Muscle layer of duodenum (tissue), 2 donors: ENCODE data around the gene UPB1.
"Not testable (repeated sequence)": the region's sequence is repeated elsewhere in the genome, so short reads cannot be mapped to it uniquely, and the experiment has no call there.

Experiments
- H3K27ac ChIP-seq: one replicate; pipeline ENCODE4 v1.7.0; 2013; ENCODE audit warnings: mild to moderate bottlenecking, low read length
- H3K27me3 ChIP-seq: one replicate; pipeline ENCODE4 v1.7.0; 2013; ENCODE audit warnings: low read depth, mild to moderate bottlenecking, control low read depth, low read length
- H3K36me3 ChIP-seq, 2 donors: one replicate each; pipeline ENCODE4 v1.7.0; 2013; ENCODE audit warnings: low read length in 2 of 2, control low read depth in 1 of 2, mild to moderate bottlenecking in 1 of 2; ENCODE audit not compliant: insufficient read depth in 2 of 2, control insufficient read depth in 1 of 2
- H3K4me1 ChIP-seq, 2 donors: one replicate each; pipeline ENCODE4 v1.7.0; 2013; ENCODE audit warnings: low read length in 2 of 2, mild to moderate bottlenecking in 2 of 2, control low read depth in 1 of 2, moderate library complexity in 1 of 2; ENCODE audit not compliant: insufficient read depth in 2 of 2, control insufficient read depth in 1 of 2
- H3K4me3 ChIP-seq, 2 donors: one replicate each; pipeline ENCODE4 v1.7.0; 2013; ENCODE audit warnings: low read length in 2 of 2, low read depth in 1 of 2, mild to moderate bottlenecking in 1 of 2
- H3K9me3 ChIP-seq, 2 donors: one replicate each; pipeline ENCODE4 v1.7.0; 2013; ENCODE audit warnings: low read length in 2 of 2, control low read depth in 1 of 2, mild to moderate bottlenecking in 1 of 2; ENCODE audit not compliant: control insufficient read depth in 1 of 2
- donor health status: healthy.

The UPB1 gene

GRCh38 chr22:24518228-24518627 is 23.1 kb downstream of the UPB1 start:
- Histone ChIP-seq H3K27me3 (no peaks in the 10 kb centered on the region), H3K36me3 (no peaks in the 10 kb centered on the region), H3K27ac (no peak overlapping the region), H3K9me3 (no peaks in the 10 kb centered on the region), H3K4me3 (no peak overlapping the region), H3K4me1 (peaks cover 0 to 7% of the 10 kb centered on the region in 2 donors)

GRCh38 chr22:24518771-24519485 is 23.8 kb downstream of the UPB1 start:
- Histone ChIP-seq H3K9me3 (no peaks in the 10 kb centered on the region), H3K36me3 (no peaks in the 10 kb centered on the region), H3K4me3 (no peak overlapping the region), H3K27me3 (no peaks in the 10 kb centered on the region), H3K27ac (no peak overlapping the region), H3K4me1 (peaks cover 0 to 7% of the 10 kb centered on the region in 2 donors)

- no peaks in the 10 kb centered on the region for H3K36me3 ChIP-seq
- H3K4me3 ChIP-seq, result no peak overlapping the region
- H3K27me3 ChIP-seq, result no peaks in the 10 kb centered on the region
- no peak overlapping the region for H3K27ac ChIP-seq
- peaks cover 0 to 7% of the 10 kb centered on the region in 2 donors for H3K4me1 ChIP-seq
- H3K9me3 ChIP-seq, result no peaks in the 10 kb centered on the region
These were observed 24.4 kb downstream of the UPB1 start for GRCh38 chr22:24519496-24519895.

- Histone ChIP-seq H3K36me3 (no peaks in the 10 kb centered on the region), H3K4me3 (no peak overlapping the region)
These were observed 26.7 kb downstream of the UPB1 start for GRCh38 chr22:24521791-24522245.

GRCh38 chr22:24523873-24524272 is 28.7 kb downstream of the UPB1 start:
- no peak overlapping the region for H3K27ac ChIP-seq
- H3K4me3 ChIP-seq, result no peak overlapping the region
- H3K4me1 ChIP-seq, result peaks cover 0 to 7% of the 10 kb centered on the region in 2 donors
- H3K36me3 ChIP-seq, result no peaks in the 10 kb centered on the region
- no peaks in the 10 kb centered on the region for H3K27me3 ChIP-seq
- H3K9me3 ChIP-seq, result no peaks in the 10 kb centered on the region

More at GRCh38 chr22:24521791-24522245, 26.7 kb downstream of the UPB1 start:
- H3K4me1 ChIP-seq, result peaks cover 0 to 7% of the 10 kb centered on the region in 2 donors
- H3K27ac ChIP-seq, result no peak overlapping the region
- H3K27me3 ChIP-seq, result no peaks in the 10 kb centered on the region
- no peaks in the 10 kb centered on the region for H3K9me3 ChIP-seq

- Histone ChIP-seq H3K4me3 (no peak overlapping the region), H3K27me3 (no peaks in the 10 kb centered on the region), H3K36me3 (no peaks in the 10 kb centered on the region), H3K9me3 (no peaks in the 10 kb centered on the region), H3K4me1 (peaks cover 0 to 7% of the 10 kb centered on the region in 2 donors), H3K27ac (no peak overlapping the region)
These were observed 30.4 kb downstream of the UPB1 start for GRCh38 chr22:24525416-24526037.

GRCh38 chr22:24526191-24526590 is 31.1 kb downstream of the UPB1 start:
- Histone ChIP-seq H3K27me3 (no peaks in the 10 kb centered on the region), H3K36me3 (no peaks in the 10 kb centered on the region), H3K4me1 (peaks cover 0 to 7% of the 10 kb centered on the region in 2 donors)

GRCh38 chr22:24529898-24530297 is 34.8 kb downstream of the UPB1 start:
- Histone ChIP-seq H3K4me3 (no peak overlapping the region), H3K27me3 (no peaks in the 10 kb centered on the region), H3K27ac (no peak overlapping the region), H3K4me1 (peaks cover 3 to 7% of the 10 kb centered on the region in 2 donors), H3K36me3 (no peaks in the 10 kb centered on the region), H3K9me3 (no peaks in the 10 kb centered on the region)

More at GRCh38 chr22:24526191-24526590, 31.1 kb downstream of the UPB1 start:
- no peak overlapping the region for H3K27ac ChIP-seq
- H3K4me3 ChIP-seq, result no peak overlapping the region
- H3K9me3 ChIP-seq, result no peaks in the 10 kb centered on the region

- not testable (repeated sequence) for H3K27me3 ChIP-seq, H3K27ac ChIP-seq, H3K9me3 ChIP-seq, H3K36me3 ChIP-seq, H3K4me1 ChIP-seq, H3K4me3 ChIP-seq
These were observed 35.8 kb downstream of the UPB1 start for GRCh38 chr22:24530968-24531367.

- H3K9me3 ChIP-seq, result no peaks in the 10 kb centered on the region
- no peak overlapping the region for H3K27ac ChIP-seq
- no peak overlapping the region for H3K4me3 ChIP-seq
- no peaks in the 10 kb centered on the region for H3K27me3 ChIP-seq
- H3K4me1 ChIP-seq, result peaks cover 0 to 3% of the 10 kb centered on the region in 2 donors
- H3K36me3 ChIP-seq, result no peaks in the 10 kb centered on the region
These were observed 36.9 kb downstream of the UPB1 start for GRCh38 chr22:24532075-24532474.

- H3K27ac ChIP-seq, result no peak overlapping the region
- H3K9me3 ChIP-seq, result no peaks in the 10 kb centered on the region
- H3K36me3 ChIP-seq, result peaks cover 0 to 8% of the 10 kb centered on the region in 2 donors
- no peaks in the 10 kb centered on the region for H3K27me3 ChIP-seq
- H3K4me1 ChIP-seq, result peaks cover 0 to 3% of the 10 kb centered on the region in 2 donors
- no peak overlapping the region for H3K4me3 ChIP-seq
These were observed 40.2 kb downstream of the UPB1 start for GRCh38 chr22:24535348-24535747.
